ENCODE results near the gene DCAF4. TPM values are rescaled to one million over a fixed set of nuclear protein-coding genes. Genes with fewer than 3 reads are reported as not detected.

Gene DCAF4
- total and polyA plus RNA-seq, 9 donors = 8.4 to 14.5 (median 11.3) TPM

Other genes with a start within 250 kb of the DCAF4 start
- gene DPF3, start 32.4 kb upstream of the DCAF4 start, total RNA-seq = 1.3 TPM
- 1 to 10 TPM; 1.3 to 3.9 (median 2.2) TPM for gene DPF3, start 32.4 kb upstream of the DCAF4 start, polyA plus RNA-seq (ENCODE audit: insufficient read depth in 1 of 8, insufficient read length in 8 of 8, low replicate concordance in 1 of 8)
- 8.4 TPM for gene ZFYVE1, start 100.6 kb downstream of the DCAF4 start, total RNA-seq
- gene ZFYVE1, start 100.6 kb downstream of the DCAF4 start, polyA plus RNA-seq (ENCODE audit: insufficient read depth in 1 of 8, insufficient read length in 8 of 8, low replicate concordance in 1 of 8) = 10 to 100 TPM; 11.2 to 15.3 (median 12.8) TPM
- 36.5 TPM for gene RBM25, start 132.1 kb downstream of the DCAF4 start, total RNA-seq
- 10 to 100 TPM; 64.0 to 93.5 (median 76.8) TPM for gene RBM25, start 132.1 kb downstream of the DCAF4 start, polyA plus RNA-seq (ENCODE audit: insufficient read depth in 1 of 8, insufficient read length in 8 of 8, low replicate concordance in 1 of 8)
- gene PSEN1, start 210.0 kb downstream of the DCAF4 start, total RNA-seq = 32.3 TPM
- gene PSEN1, start 210.0 kb downstream of the DCAF4 start, polyA plus RNA-seq (ENCODE audit: insufficient read depth in 1 of 8, insufficient read length in 8 of 8, low replicate concordance in 1 of 8) = 10 to 100 TPM; 27.4 to 36.1 (median 30.4) TPM

All from muscle of leg (tissue), 9 donors.